Right lobe of liver (tissue), 4 donors: ENCODE measurements around the gene YWHAG.

Experiments used
- POLR2A ChIP-seq: fragments of 450-650 bp; IDR thresholded peaks from one replicate; pipeline ENCODE4 v1.6.1; 2017; ENCODE audit warnings: antibody characterized with exemption, mild to moderate bottlenecking
- TF ChIP-seq, protein P1 (sequence below), 4 donors: fragments of 200-600 bp in 3 of 4; fragments of 450-650 bp in 1 of 4; IDR thresholded peaks; one replicate each; pipeline versions ENCODE4 v1.5.1 to v1.8.0; 2016 to 2022; ENCODE audit warnings: antibody characterized with exemption in 4 of 4, mild to moderate bottlenecking in 2 of 4
- donor health status: DM: no; HTN: no; CAD: no.
- donor health status: DM: no; HTN: no; CAD: no.
- donor health status: DM: no; HTN: yes; CAD: no.

DNA sequence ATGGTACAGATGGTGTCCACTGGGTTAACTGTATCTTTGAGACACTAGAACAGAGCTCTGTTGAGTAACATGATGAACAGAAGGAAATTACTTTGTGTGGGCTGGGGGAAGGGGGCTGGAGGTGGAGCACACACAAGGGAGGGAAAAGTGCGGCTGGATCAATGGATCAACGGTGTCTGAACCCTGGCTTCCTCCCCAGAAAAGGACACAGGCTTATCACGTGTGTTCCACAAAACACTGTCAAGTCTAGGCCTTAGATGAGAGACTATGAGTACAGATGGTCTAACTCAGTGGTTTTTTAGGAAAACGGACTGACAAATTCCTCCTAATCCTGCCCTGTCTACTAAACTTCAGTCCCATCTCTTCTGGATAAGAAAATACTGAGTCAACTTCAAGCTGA lies 28.5 kb downstream of the YWHAG start:
- TF ChIP-seq, protein P1, sequence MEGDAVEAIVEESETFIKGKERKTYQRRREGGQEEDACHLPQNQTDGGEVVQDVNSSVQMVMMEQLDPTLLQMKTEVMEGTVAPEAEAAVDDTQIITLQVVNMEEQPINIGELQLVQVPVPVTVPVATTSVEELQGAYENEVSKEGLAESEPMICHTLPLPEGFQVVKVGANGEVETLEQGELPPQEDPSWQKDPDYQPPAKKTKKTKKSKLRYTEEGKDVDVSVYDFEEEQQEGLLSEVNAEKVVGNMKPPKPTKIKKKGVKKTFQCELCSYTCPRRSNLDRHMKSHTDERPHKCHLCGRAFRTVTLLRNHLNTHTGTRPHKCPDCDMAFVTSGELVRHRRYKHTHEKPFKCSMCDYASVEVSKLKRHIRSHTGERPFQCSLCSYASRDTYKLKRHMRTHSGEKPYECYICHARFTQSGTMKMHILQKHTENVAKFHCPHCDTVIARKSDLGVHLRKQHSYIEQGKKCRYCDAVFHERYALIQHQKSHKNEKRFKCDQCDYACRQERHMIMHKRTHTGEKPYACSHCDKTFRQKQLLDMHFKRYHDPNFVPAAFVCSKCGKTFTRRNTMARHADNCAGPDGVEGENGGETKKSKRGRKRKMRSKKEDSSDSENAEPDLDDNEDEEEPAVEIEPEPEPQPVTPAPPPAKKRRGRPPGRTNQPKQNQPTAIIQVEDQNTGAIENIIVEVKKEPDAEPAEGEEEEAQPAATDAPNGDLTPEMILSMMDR (IDR thresholded peaks at IDR 0.05): no peak
- TF ChIP-seq POLR2A: no peak
